GM19238 (cell line): ENCODE data around the gene DBH.

ENCODE experiments used
- DNase-seq: peaks from one replicate; pipeline ENCODE4 v3.0.0; 2011; ENCODE audit warnings: low spot score; ENCODE audit not compliant: insufficient read length

DBH gene

DNA sequence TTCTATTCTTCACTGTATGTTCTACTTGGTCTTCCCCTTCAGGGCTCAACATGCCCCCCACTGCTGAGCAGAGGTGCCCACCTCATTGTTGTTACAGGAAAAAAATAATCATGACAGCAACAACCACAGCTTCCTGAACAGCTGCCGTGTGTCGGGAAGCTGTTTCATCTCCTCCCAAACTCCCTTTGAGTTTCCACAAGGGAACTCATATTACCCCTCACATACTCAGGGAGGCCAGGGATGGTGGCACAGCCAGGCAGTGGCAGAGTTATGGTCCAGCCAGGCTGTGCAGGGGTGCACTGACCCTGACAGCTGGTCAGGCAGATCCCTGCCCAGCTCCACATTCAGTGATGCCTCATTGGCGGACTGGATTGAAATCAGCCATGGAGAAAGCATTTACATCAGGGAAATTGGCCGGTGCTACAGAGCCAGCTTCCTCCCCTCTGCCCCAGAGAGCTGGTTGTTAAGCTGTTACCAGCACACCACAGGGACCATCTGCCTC, 64.7 kb downstream of the DBH start:
- no peak for DNase-seq

DNA sequence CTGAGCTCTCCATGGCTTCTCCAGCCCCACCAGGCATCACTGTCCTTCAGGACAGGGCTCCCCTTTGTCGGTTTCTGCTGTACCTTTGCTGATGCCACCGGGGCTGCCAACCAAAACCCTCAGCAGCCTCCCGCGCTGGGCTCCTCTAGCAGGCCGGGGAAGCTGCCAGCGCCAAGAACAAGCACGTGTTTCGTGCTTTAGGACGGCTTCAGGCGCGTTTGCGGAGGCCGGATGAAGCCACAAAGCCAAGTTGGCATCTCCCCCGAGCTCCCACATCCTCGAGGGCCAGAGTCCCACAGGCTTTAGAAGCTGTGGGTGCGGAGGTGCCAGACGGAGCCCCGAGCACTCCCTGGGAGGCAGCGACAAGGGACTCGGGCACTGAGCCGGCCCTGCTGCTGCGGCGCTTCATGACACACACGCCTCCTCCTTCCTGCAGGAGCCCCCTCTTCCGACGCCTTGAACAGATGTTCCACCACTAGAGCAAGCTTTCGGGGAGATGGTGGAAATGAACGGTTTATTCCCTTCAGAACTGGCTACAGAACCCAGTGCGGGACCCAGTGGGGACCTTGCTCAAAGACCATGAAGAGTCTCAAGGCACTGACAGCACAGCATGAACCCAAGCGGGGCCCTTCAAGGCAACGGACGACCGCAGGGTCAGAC, 65.3 kb downstream of the DBH start:
- DNase-seq: no peak

DNA sequence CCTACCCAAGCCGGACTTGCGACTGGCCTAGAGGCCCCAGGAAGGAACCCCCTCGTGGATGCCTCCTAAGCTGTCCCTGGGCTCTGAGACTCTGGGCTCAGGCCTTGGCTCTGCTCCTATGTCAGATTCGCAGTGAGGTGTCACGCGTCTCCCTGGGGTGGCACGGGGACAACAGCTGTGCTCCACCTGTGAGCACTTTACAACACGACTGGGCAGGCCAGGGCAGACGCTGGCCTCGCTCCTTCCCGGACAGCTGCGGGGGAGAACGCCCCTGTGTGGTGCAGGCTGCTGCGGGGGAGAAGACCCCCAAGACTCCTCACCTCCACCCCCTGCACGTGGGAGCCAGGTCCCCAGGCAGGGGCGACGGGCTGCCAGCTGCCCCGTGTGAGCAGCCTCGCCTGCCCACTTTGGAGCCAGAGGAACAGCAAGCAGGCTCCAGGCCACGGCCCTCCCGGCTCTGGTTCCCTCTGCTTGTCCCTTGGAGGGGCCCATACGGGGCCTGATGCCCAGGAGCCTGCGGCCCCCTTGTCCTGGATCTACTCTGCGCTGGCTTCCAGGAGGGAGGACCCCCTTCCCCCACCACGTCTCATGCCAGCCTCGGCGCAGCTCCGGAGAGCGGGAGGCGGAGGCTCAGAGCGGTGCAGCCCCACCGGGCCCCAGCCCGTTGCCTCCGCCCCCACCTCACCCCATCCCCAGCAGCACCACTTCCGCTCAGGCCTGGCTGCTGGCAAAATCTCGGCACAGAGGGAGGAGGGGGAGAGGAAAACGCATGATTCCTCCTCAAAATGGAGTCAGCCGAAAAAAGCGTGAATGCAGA, 66.0 kb downstream of the DBH start:
- DNase-seq: no peak

DNA sequence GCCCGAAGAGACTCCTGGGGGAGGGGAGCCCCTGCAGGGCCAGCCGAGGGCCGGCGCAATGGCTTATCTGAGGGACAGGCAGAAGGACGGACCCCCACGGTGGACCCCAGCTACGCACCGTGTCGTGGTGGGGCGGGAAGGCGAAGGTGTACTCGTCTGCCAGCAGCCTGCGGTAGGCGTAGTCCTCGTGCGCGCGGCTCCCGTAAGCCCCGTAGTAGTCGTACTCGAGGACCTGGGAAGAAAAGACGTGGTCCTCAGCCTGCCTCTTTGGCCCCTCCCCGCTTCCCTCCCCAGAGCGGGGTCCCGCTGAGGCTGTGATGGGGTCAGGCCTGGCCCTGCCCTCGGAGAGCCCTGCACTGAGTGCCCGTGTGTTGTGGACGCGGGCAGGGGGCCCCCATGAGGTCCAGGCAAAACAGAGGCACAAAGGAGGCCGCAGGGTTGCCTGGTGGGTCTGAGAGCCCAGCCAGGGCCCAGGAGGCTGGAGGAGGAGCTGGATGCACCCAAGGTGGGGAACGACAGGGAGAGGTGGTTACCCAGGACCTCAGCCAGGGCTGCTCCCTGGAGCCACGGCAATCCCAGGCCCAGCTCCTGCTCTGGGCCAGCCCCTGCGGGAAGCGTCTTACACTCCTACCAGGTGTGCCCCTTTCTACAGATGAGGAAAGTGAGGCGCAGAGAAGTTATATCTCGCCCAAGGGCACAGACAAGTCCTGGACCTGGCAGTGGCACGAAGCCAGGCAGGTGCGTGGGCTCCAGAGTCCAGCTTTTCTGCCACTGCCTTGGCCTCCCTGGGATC, 66.8 kb downstream of the DBH start:
- no peak for DNase-seq

DNA sequence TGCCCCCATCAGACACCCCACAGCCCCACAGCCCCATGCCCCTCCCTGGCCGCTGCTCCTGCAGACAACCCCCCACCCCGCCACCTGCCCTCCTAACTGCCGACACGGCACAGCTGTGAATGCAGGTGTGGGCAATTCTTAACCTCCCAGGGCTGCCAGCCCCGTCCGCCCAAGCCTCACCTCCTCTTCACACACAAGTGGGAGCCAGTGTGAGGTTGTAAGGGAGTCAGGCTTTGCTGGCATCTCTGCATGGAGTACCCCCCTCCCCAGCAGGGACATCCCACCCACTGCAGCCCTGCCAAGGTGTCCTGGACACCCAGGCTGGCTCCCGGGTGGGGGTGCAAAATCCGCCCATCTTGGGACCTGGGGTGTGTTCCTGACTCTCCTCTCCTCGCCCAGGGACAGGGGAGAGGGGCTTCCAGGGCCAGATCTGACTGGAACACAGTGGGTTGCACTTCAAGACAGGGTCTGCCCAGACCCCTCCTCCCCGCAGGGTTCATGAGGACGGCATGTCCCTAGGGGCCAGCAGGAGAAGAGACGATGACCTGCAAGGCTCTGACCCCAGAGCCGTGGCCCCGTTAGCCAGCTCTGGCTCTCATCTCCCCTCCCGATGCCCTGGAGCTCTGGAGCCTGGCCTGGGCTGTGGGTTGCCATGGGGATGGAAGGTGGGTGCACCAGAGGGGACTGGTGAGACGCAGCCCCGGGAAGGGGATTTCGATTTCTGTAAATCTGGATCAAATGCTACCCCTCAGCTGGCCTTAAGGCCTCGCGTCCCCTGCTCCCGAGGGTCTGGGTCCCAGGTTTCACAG, 67.6 kb downstream of the DBH start:
- DNase-seq: no peak

DNA sequence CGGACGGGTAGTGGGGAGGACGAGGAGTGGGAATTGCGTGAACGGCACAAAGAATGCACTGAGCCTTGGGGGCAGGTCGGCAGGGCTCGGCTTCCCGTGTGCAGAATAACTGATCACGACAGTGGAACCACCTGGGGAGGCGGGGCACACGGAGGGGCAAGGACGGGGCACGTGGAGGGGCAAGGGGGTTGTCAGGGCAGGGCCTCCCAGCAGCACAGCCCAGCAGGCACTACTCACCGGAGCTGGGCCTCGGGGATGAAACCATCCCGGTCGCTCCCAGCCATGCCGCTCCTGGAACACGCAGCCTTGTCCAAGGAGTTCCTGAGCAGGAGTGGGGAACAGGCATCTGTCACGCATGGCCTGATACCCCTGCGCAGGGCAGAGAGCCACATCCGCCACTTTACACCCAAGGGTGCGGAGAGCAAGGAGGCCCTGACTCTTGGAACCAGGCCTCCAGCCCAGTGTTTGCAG, 68.6 kb downstream of the DBH start:
- no peak for DNase-seq

DNA sequence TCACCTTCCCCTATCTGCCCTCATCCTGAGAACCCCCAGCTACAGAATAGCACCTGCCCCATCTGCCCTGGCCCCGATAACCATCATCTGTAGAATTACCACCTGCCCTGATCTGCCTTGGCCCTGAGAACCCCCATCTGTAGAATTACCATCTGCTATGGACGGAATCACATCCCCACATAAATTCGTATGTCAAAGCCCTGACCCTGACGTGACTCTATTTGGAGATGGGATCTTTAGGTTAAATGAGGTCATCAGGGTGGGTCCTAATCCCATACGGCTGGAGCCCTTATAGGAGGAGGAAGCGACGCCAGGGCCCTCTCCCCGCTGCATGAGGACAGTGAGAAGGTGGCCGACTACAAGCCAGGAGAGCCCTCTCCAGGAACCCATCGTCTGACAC, 69.4 kb downstream of the DBH start:
- DNase-seq: no peak

DNA sequence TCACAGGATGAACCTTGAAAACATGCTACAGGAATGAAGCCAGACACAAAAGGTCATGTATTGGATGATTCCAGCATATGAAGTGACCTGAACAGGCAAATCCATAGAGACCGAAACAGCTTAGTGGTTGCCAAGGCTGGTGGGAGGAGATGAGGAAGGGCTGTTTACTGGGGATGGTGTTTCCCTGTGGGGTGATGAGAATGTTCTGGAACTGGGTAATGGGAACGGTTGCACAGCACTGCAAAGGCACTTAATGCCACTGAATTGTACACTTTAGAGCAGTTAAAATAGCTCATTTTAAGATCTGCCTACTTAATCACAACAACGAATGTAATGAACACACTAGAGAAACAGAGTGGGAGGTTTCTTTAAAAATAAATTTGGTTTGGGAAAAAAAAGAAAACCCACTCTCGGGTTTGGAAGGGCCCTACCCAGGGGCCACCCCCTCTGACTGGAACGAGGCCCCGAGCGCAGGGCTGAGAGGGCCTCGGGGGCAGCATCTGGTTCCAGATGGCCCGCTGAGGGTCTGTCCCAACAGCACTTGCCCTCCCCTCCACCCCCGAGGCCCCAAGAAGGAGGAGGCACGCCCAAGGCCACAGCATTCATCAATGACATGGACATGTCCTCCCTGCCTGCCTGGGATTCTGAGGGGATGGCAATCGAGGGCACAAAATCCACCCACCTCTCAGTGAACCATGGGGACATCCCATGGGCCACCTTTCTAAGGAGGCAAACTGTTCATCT, 70.3 kb downstream of the DBH start:
- DNase-seq: no peak

DNA sequence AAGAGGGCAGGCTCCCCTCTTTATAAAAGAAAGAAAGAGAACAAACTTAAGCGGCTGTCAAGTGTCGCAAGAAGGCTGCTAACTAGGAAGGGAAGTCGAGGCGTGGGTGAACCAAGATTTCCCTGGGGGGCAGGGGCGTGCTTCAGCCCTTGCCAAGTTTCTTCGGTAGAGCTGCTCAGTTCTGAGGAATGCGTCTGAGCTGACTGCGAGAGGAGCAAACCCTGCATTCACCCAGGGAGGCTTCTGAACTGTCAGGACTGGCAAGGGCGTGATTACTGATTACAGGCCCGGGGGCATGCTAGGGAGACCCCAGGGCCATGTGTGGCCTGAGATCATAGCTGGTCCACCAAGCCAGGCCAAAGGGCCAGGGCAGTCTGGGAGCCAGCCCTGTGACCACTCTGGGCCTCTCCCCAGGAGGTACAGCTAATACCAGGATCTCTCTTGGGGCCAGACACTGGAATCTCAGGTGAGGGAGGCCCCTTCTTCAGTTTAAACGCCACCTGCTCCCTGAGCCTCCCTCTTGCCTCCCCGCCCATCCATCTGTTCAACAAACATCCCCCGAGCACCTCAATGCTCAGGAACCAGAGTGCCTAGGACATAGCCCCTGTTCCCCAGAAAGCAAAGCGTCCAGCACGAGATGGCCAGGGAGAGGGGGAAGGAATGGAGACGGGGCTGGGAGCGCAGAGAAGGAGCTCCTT, 71.1 kb downstream of the DBH start:
- no peak for DNase-seq

DNA sequence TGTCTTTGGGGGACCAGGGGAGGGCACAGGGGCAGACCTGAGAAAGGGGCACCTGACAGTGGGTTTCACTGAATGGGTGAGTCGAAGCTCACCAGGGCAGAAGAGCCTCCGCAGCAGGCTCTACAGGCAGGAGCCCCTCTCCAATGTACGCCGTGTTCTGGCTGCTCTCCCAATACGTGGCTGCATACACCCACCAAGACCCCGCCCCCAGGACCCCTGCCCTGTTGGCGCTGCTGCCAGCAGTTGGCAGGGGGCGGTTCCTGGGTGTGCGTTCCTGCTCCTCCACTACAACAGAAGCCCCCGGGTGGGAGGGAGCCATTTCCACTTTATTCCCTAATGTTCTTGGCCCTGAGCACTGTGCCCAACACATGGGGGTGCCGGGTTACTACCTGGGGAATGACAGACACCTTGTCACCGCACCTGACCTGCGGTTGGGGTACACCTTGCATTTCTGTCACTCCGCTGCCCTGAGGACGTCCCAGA, 71.6 kb downstream of the DBH start:
- DNase-seq: no peak

DNA sequence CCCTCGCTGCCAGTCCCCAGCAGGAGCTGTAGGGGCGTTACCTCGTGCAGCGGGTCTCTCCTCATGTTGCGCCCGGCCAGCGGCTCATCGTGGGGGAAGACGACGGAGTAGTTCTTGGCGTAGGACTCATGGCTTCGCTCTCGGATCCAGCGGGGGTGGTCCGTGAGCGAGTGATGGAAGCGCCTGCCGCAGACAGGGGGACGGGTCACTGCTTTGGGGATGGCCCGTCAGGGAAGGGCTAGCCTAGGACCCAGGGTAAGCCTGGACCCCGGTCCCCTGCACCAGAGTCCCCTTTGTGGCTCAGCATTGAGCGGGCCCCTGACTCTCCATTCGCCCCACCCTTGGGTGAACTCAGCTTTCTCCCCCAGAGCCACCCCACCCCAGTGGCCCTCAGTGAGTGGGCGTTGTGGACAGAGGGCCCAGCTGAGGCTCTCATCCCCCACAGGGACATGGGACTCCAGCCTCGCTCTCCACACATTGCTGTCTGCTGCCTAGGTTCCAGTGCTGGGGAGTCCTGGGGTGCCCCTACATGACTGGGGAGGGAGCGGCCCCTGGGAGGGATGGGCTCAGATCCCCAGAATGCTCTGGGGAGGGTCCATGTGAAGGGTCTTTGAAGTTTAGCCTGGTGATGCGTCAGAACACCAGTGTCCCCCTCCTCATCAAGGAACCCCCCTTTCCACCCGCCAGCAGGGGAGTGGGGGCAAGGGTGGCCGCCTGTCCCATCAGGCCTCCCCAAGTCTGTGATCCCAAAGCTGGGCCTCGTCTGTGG, 72.3 kb downstream of the DBH start:
- DNase-seq: no peak
